Measurements from ENCODE around the gene AKAP13. TPM values are rescaled to one million over a fixed set of nuclear protein-coding genes. Genes with fewer than 3 reads are reported as not detected.
"Not testable (repeated sequence)": the region's sequence is repeated elsewhere in the genome, so short reads cannot be mapped to it uniquely, and the experiment has no call there.

The AKAP13 gene
- total RNA-seq, 6 donors from 2014 or later: 329 to 1,278 (median 748) TPM

- peak; percentile 85 to 91 for ATAC-seq (ENCODE audit: low FRiP score in 2 of 2)
- no peaks in the 10 kb centered on the region for H3K27me3 ChIP-seq
- peaks cover 0 to 7% (median 0%) of the 10 kb centered on the region in 4 donors for H3K36me3 ChIP-seq
- TF ChIP-seq EP300 (IDR thresholded peaks at IDR 0.05): no peak
- TF ChIP-seq CTCF (IDR thresholded peaks at IDR 0.05): peak; percentile 81 to 90 (median 86)
- peak in 1 of 2 donors; percentile 34 for TF ChIP-seq POLR2AphosphoS5 (IDR thresholded peaks at IDR 0.05)
- TF ChIP-seq POLR2A (IDR thresholded peaks at IDR 0.05): no peak
- peak in 1 of 2 donors; percentile 72 for DNase-seq
- H3K9me3 ChIP-seq: no peaks in the 10 kb centered on the region
- no peak overlapping the region for H3K4me3 ChIP-seq
- peak overlapping the region in 1 of 4 donors; percentile 24 for H3K27ac ChIP-seq
- H3K4me1 ChIP-seq: peaks cover 20 to 49% (median 29%) of the 10 kb centered on the region in 4 donors
These were observed 105.7 kb downstream of the AKAP13 start for GRCh38 chr15:85485956-85486567.

DNA sequence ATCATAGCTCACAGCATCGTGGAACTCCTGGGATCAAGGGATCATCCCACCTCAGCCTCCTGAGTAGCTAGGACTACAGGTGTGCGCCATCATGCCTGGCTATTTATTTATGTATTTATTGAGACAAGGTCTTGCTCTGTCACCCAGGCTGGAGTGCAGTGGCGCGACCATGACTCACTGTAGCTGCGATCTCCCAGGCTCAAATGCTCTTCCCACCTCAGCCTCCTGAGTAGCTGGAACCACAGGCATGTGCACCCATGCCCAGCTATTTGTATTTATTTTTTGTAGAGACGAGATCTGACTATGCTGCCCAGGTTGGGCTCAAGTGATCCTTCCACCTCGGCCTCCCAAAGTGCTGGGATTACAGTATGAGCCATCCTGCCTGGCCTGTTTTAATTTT, 107.4 kb downstream of the AKAP13 start:
- ATAC-seq (ENCODE audit: low FRiP score in 2 of 2); DNase-seq; H3K27me3 ChIP-seq; H3K27ac ChIP-seq; H3K9me3 ChIP-seq; H3K4me3 ChIP-seq; H3K36me3 ChIP-seq: not testable (repeated sequence)
- WGBS, 2 donors: 84 to 86% methylated on average over 7 of the region's 7 CpGs
- peaks cover 7 to 32% (median 16%) of the 10 kb centered on the region in 4 donors for H3K4me1 ChIP-seq

DNA sequence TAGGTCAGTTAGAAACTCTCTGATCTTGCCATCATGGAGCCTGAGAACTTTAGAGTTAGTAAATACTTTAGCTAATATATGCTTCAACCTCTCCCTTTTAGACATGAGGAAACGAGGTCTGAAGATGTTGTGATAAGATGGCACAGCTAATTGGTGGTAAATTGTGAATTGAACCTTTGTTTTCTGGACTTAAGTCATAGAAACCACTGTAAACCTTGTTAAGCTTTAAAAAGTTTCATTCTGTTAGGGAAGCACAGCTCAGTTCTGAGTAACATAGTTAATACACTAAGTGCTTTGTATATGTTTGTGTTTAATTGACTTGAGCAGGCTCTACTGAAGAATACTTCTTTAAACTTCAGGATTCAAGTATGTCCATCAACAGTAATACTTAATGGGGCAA, 108.6 kb downstream of the AKAP13 start:
- no peak for ATAC-seq (ENCODE audit: low FRiP score in 2 of 2)
- Histone ChIP-seq H3K36me3 (peaks cover 0 to 7% (median 0%) of the 10 kb centered on the region in 4 donors), H3K27ac (no peak overlapping the region), H3K9me3 (no peaks in the 10 kb centered on the region), H3K27me3 (no peaks in the 10 kb centered on the region), H3K4me3 (no peak overlapping the region), H3K4me1 (peaks cover 4 to 38% (median 15%) of the 10 kb centered on the region in 4 donors)
- no peak for TF ChIP-seq EP300 (IDR thresholded peaks at IDR 0.05)
- TF ChIP-seq POLR2AphosphoS5 (IDR thresholded peaks at IDR 0.05): no peak
- TF ChIP-seq CTCF (IDR thresholded peaks at IDR 0.05): no peak
- no peak for TF ChIP-seq POLR2A (IDR thresholded peaks at IDR 0.05)
- WGBS, 2 donors: 46 to 52% methylated on average over 1 of the region's 1 CpG
- DNase-seq: no peak

- no peak overlapping the region for H3K27ac ChIP-seq
- H3K4me3 ChIP-seq: no peak overlapping the region
- H3K36me3 ChIP-seq: peaks cover 0 to 7% (median 0%) of the 10 kb centered on the region in 4 donors
- H3K27me3 ChIP-seq: no peaks in the 10 kb centered on the region
- TF ChIP-seq POLR2A (IDR thresholded peaks at IDR 0.05): no peak
- no peak for TF ChIP-seq EP300 (IDR thresholded peaks at IDR 0.05)
- TF ChIP-seq POLR2AphosphoS5 (IDR thresholded peaks at IDR 0.05): no peak
- no peak for TF ChIP-seq CTCF (IDR thresholded peaks at IDR 0.05)
- peaks cover 14 to 48% (median 24%) of the 10 kb centered on the region in 4 donors for H3K4me1 ChIP-seq
- H3K9me3 ChIP-seq: no peaks in the 10 kb centered on the region
- ATAC-seq (ENCODE audit: low FRiP score in 2 of 2): no peak
- no peak for DNase-seq
- 76 to 80% methylated on average over 3 of the region's 3 CpGs for WGBS, 2 donors
These were observed 109.5 kb downstream of the AKAP13 start for GRCh38 chr15:85489773-85490493.

DNA sequence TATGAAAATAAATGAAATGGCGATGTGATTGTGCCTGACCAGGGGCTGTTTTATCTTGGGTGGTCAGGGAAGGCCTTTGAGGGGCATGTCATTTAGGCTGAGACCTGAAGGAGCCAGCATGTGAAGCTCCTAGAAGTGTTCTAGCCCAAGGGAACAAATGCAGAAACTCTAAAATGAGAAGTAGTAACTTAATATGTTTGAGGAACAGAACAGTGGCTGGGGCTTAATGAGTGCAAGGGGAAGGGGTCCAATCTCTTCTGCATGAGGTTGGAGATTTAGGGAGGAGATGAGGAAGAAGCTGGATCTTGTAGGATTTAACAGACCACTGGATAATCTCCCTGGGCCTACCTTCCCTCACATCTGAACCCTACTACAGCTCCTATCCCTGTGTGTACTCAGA, 110.5 kb downstream of the AKAP13 start:
- Histone ChIP-seq H3K27ac (peak overlapping the region in 1 of 4 donors; percentile 36), H3K4me3 (no peak overlapping the region), H3K9me3 (no peaks in the 10 kb centered on the region), H3K36me3 (peaks cover 0 to 7% (median 0%) of the 10 kb centered on the region in 4 donors), H3K27me3 (no peaks in the 10 kb centered on the region), H3K4me1 (peaks cover 16 to 54% (median 30%) of the 10 kb centered on the region in 4 donors)
- no peak for TF ChIP-seq CTCF (IDR thresholded peaks at IDR 0.05)
- TF ChIP-seq POLR2A (IDR thresholded peaks at IDR 0.05): no peak
- no peak for TF ChIP-seq POLR2AphosphoS5 (IDR thresholded peaks at IDR 0.05)
- TF ChIP-seq EP300 (IDR thresholded peaks at IDR 0.05): no peak
- DNase-seq: no peak
- 65 to 100% methylated on average over 1 of the region's 1 CpG for WGBS, 2 donors
- ATAC-seq (ENCODE audit: low FRiP score in 2 of 2): no peak
